ENCODE results near the gene SORBS2.

- TF ChIP-seq CTCF (IDR thresholded peaks at IDR 0.05) (no peak), POLR2A (IDR thresholded peaks at IDR 0.05) (no peak)
Observed at GRCh38 chr4:185801471-185801870, 10.5 kb downstream of the SORBS2 start.
